HL-60 (cell line): ENCODE data around the gene FBLN1.
"Not testable (repeated sequence)": the region's sequence is repeated elsewhere in the genome, so short reads cannot be mapped to it uniquely, and the experiment has no call there.

Source experiments
- CTCF ChIP-seq: IDR thresholded peaks from one replicate; pipeline ENCODE4 v1.5.1; 2011; ENCODE audit warnings: low read length, control low read depth, inconsistent platforms; ENCODE audit not compliant: insufficient read depth
- GABPA ChIP-seq: IDR thresholded peaks from 2 replicates; pipeline ENCODE4 v1.6.1; 2012; ENCODE audit warnings: low read depth
- POLR2AphosphoS5 ChIP-seq: IDR thresholded peaks from 2 replicates; pipeline ENCODE4 v1.6.1; 2012; ENCODE audit warnings: low read depth
- REST ChIP-seq: IDR thresholded peaks from 2 replicates; pipeline ENCODE4 v1.6.1; 2012; ENCODE audit warnings: low read depth; ENCODE audit not compliant: insufficient replicate concordance
- SPI1 ChIP-seq: IDR thresholded peaks from 2 replicates; pipeline ENCODE4 v1.6.1; 2012; ENCODE audit warnings: low read depth, mild to moderate bottlenecking, borderline replicate concordance

- not testable (repeated sequence) for TF ChIP-seq CTCF, SPI1, POLR2AphosphoS5, REST, GABPA
Observed at GRCh38 chr22:45494306-45494705, 8.4 kb upstream of the FBLN1 start.
